Measurements from ENCODE around the gene GCK.
"Not testable (repeated sequence)": the region's sequence is repeated elsewhere in the genome, so short reads cannot be mapped to it uniquely, and the experiment has no call there.

GCK gene

DNA sequence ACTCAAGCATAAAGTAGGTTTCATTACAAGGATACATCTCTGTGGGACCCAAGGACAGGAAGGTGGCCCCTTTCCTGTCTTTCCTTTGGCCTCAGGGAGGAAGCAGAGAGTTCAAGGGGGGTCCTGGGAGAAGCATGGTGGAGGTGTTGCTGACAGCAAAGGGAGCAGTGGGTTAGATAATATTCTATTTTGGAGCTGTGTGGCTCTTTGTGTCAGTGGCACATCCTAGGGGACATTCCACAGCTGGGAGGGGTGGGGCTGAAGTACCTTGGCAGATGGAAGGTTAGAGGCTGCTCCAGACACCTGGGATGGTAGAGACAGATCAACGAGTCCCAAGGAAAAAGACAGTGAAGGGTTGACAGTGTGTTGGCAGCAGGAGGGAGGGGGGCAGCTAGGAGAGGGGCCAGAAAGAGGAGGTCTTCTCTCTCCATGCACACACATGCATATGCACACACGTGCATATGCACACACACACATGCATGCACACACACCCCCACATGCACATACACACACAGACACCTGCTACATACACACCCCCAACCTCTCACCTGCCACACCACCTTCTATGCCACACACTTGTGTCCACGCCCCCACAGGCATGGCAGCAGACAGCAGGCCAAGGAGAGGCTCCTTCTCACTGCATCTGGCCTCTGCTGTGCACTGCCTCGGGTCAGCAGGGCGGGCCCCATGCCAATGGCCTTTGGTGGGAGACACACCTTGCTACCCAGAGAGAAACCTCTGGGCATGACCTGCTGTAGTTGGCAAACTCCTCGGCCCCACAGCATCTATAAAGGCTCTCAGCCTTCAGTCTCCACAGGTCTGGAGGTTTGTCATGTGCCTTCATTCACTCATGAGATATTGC, 60.3 kb downstream of the GCK start:
- H3K27ac ChIP-seq (ENCODE audit: low read depth, low read length) = peak overlapping the region; percentile 61
- no peaks in the 10 kb centered on the region for H3K9me2 ChIP-seq (replicated peaks; ENCODE audit: control insufficient read depth, low read length)
- H3K79me2 ChIP-seq (ENCODE audit: control insufficient read depth, low read length) = peaks cover 2% of the 10 kb centered on the region
- H3K27me3 ChIP-seq (ENCODE audit: control insufficient read depth, low read length) = no peaks in the 10 kb centered on the region
- H3K36me3 ChIP-seq (ENCODE audit: control insufficient read depth, low read length) = no peaks in the 10 kb centered on the region
- H3K9me3 ChIP-seq (ENCODE audit: control insufficient read depth, insufficient read depth, low read length) = no peaks in the 10 kb centered on the region
- peaks cover 42% of the 10 kb centered on the region for H3K4me1 ChIP-seq (ENCODE audit: control insufficient read depth, low read length)
- H3K4me3 ChIP-seq (ENCODE audit: low read length) = peak overlapping the region; percentile 50
- peak overlapping the region; percentile 64 for H3K4me2 ChIP-seq (ENCODE audit: low read length)
- H4K20me1 ChIP-seq (ENCODE audit: control insufficient read depth, insufficient read depth, low read depth, low read length) = no peaks in the 10 kb centered on the region
- TF ChIP-seq, protein P1, sequence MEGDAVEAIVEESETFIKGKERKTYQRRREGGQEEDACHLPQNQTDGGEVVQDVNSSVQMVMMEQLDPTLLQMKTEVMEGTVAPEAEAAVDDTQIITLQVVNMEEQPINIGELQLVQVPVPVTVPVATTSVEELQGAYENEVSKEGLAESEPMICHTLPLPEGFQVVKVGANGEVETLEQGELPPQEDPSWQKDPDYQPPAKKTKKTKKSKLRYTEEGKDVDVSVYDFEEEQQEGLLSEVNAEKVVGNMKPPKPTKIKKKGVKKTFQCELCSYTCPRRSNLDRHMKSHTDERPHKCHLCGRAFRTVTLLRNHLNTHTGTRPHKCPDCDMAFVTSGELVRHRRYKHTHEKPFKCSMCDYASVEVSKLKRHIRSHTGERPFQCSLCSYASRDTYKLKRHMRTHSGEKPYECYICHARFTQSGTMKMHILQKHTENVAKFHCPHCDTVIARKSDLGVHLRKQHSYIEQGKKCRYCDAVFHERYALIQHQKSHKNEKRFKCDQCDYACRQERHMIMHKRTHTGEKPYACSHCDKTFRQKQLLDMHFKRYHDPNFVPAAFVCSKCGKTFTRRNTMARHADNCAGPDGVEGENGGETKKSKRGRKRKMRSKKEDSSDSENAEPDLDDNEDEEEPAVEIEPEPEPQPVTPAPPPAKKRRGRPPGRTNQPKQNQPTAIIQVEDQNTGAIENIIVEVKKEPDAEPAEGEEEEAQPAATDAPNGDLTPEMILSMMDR (IDR thresholded peaks at IDR 0.05; ENCODE audit: low read depth, low read length, poor library complexity, severe bottlenecking) = peak; percentile 4
- TF ChIP-seq EZH2phosphoT487 (IDR thresholded peaks at IDR 0.05; ENCODE audit: borderline replicate concordance, low read length) = no peak
- peaks cover 18% of the 10 kb centered on the region for H3F3A ChIP-seq (ENCODE audit: control insufficient read depth, insufficient read depth)

DNA sequence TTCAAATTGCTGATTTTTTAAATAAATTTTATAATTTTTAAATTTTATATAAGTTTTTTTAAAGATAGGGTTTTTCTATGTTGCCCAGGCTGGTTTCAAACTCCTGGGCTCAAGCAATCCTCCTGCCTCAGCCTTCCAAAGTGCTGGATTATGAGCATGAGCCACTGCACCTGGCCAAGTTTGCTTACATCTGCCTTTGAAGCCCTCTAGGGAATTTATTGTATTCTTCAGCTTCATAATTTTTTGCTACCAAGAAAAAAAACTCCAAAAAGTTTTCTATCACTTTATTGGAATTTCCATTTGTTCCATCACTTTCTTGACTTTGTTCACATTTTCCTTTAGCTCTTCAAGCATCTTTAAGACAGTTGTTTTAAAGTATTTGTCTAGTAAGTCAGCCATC, 62.1 kb downstream of the GCK start:
- Histone ChIP-seq H3K4me3 (ENCODE audit: low read length) (peak overlapping the region; percentile 50), H3K9me2 (replicated peaks; ENCODE audit: control insufficient read depth, low read length) (no peaks in the 10 kb centered on the region), H3K79me2 (ENCODE audit: control insufficient read depth, low read length) (peaks cover 17% of the 10 kb centered on the region), H3F3A (ENCODE audit: control insufficient read depth, insufficient read depth) (peaks cover 18% of the 10 kb centered on the region), H3K27ac (ENCODE audit: low read depth, low read length) (peak overlapping the region; percentile 61), H3K4me1 (ENCODE audit: control insufficient read depth, low read length) (peaks cover 48% of the 10 kb centered on the region), H3K36me3 (ENCODE audit: control insufficient read depth, low read length) (peaks cover 5% of the 10 kb centered on the region), H3K27me3 (ENCODE audit: control insufficient read depth, low read length) (no peaks in the 10 kb centered on the region), H4K20me1 (ENCODE audit: control insufficient read depth, insufficient read depth, low read depth, low read length) (no peaks in the 10 kb centered on the region), H3K4me2 (ENCODE audit: low read length) (peak overlapping the region; percentile 64), H3K9me3 (ENCODE audit: control insufficient read depth, insufficient read depth, low read length) (no peaks in the 10 kb centered on the region)
- no peak for TF ChIP-seq EZH2phosphoT487 (IDR thresholded peaks at IDR 0.05; ENCODE audit: borderline replicate concordance, low read length)
- TF ChIP-seq, protein P1 (IDR thresholded peaks at IDR 0.05; ENCODE audit: low read depth, low read length, poor library complexity, severe bottlenecking) = no peak

DNA sequence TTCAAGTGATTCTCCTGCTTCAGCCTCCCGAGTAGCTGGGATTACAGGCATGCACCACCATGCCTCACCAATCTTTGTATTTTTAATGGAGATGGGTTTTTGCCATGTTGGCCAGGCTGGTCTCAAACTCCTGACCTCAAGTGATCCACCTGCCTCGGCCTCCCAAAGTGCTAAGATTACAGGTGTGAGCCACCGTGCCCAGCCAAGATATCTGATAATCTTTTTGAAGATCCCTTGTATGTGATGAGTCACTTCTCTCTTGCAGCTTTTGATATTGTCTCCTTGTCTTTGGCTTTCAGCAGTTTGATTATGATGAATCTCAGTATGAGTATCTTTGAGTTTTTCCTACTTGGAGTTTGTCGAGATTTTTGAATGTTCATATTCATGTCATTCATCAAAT, 62.7 kb downstream of the GCK start:
- peaks cover 18% of the 10 kb centered on the region for H3F3A ChIP-seq (ENCODE audit: control insufficient read depth, insufficient read depth)
- H3K27ac ChIP-seq (ENCODE audit: low read depth, low read length); H3K4me3 ChIP-seq (ENCODE audit: low read length); H3K4me2 ChIP-seq (ENCODE audit: low read length); H3K27me3 ChIP-seq (ENCODE audit: control insufficient read depth, low read length); H3K9me3 ChIP-seq (ENCODE audit: control insufficient read depth, insufficient read depth, low read length); H3K9me2 ChIP-seq (replicated peaks; ENCODE audit: control insufficient read depth, low read length); H4K20me1 ChIP-seq (ENCODE audit: control insufficient read depth, insufficient read depth, low read depth, low read length): not testable (repeated sequence)
- H3K4me1 ChIP-seq (ENCODE audit: control insufficient read depth, low read length) = peaks cover 54% of the 10 kb centered on the region
- H3K36me3 ChIP-seq (ENCODE audit: control insufficient read depth, low read length) = peaks cover 11% of the 10 kb centered on the region
- peaks cover 22% of the 10 kb centered on the region for H3K79me2 ChIP-seq (ENCODE audit: control insufficient read depth, low read length)

DNA sequence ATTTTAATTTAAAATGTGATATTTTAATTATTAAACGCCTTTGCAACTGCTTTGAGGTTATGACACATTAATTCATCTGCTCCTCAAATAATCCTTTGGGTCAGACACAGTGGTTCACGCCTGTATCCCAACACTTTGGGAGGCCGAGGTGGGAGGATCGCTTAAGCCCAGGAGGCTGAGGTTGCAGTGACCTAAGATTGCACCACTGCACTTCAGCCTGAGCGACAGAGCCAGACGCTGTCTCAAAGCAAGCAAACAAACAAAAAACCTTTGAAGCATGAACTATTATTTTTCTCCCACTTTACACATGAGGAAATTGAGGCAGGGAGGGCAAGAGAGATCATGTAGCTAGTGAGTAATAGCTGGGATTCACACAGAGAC, 64.4 kb downstream of the GCK start:
- Histone ChIP-seq H4K20me1 (ENCODE audit: control insufficient read depth, insufficient read depth, low read depth, low read length) (no peaks in the 10 kb centered on the region), H3K4me2 (ENCODE audit: low read length) (0 out of 2 replicates have a peak overlapping the region, but pooled peaks have one; percentile 11), H3K4me1 (ENCODE audit: control insufficient read depth, low read length) (peaks cover 71% of the 10 kb centered on the region), H3K79me2 (ENCODE audit: control insufficient read depth, low read length) (peaks cover 40% of the 10 kb centered on the region), H3K9me3 (ENCODE audit: control insufficient read depth, insufficient read depth, low read length) (no peaks in the 10 kb centered on the region), H3K4me3 (ENCODE audit: low read length) (no peak overlapping the region), H3K27ac (ENCODE audit: low read depth, low read length) (no peak overlapping the region), H3F3A (ENCODE audit: control insufficient read depth, insufficient read depth) (peaks cover 18% of the 10 kb centered on the region), H3K9me2 (replicated peaks; ENCODE audit: control insufficient read depth, low read length) (no peaks in the 10 kb centered on the region), H3K36me3 (ENCODE audit: control insufficient read depth, low read length) (peaks cover 28% of the 10 kb centered on the region), H3K27me3 (ENCODE audit: control insufficient read depth, low read length) (no peaks in the 10 kb centered on the region)
- no peak for TF ChIP-seq EZH2phosphoT487 (IDR thresholded peaks at IDR 0.05; ENCODE audit: borderline replicate concordance, low read length)
- TF ChIP-seq, protein P1 (IDR thresholded peaks at IDR 0.05; ENCODE audit: low read depth, low read length, poor library complexity, severe bottlenecking) = no peak
